ENCODE data around the gene CD300C. TPM values are rescaled to one million over a fixed set of nuclear protein-coding genes. Genes with fewer than 3 reads are reported as not detected.

Gene CD300C
- total RNA-seq, 2 experiments from 2014 or later, result 0.14 TPM; not detected in 1

DNA sequence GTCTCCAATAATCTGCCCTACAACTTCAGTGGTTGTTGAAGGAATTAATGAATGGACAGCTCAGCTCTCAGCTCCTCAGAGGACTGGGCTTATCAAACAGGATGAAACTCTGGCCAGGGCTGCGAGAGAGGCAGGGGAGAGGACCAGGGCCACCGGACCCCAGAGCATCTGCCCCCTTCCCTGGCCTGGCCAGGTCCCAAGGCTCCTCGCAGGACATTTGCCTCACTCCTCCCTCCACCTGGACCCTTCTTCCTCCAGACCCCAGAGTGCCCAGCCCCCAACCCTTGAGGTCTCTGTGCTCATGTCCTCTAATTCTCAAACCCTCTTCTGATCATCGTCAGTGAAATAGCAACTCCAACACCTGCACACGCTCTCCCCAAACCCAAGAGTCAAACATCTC lies 3.7 kb downstream of the CD300C start:
- H3K27me3 Mint-ChIP-seq, result no peaks in the 10 kb centered on the region
- no peak overlapping the region for H3K4me3 Mint-ChIP-seq
- no peak overlapping the region for H3K27ac Mint-ChIP-seq
- no peak for DNase-seq
- H3K9me3 Mint-ChIP-seq, result no peaks in the 10 kb centered on the region
- ChIA-PET CTCF (interaction anchor here (1.3 kb wide), 1 partner anchor 12 kb away, joined by 3 read pairs; no protein-coding TSS in a partner anchor), POLR2A (no interaction called here)
- H3K36me3 Mint-ChIP-seq, result no peaks in the 10 kb centered on the region
- intact Hi-C loops (cut with micrococcal nuclease), result no loop called here
- no peaks in the 10 kb centered on the region for H3K4me1 Mint-ChIP-seq (ENCODE audit: low read depth)

GRCh38 chr17:74541176-74542111 lies 4.5 kb downstream of the CD300C start:
- Mint-ChIP-seq H3K4me3 (no peak overlapping the region), H3K27ac (no peak overlapping the region), H3K36me3 (no peaks in the 10 kb centered on the region), H3K9me3 (no peaks in the 10 kb centered on the region), H3K27me3 (no peaks in the 10 kb centered on the region), H3K4me1 (ENCODE audit: low read depth) (no peaks in the 10 kb centered on the region)
- intact Hi-C loops (cut with micrococcal nuclease), result no loop called here
- CTCF ChIA-PET, result interaction anchor here (1.3 kb wide), 1 partner anchor 12 kb away, joined by 3 read pairs; no protein-coding TSS in a partner anchor
- DNase-seq, result no peak
- POLR2A ChIA-PET, result no interaction called here

- H3K36me3 Mint-ChIP-seq, result no peaks in the 10 kb centered on the region
- ChIA-PET POLR2A (no interaction called here), CTCF (interaction anchor here (0.9 kb wide), 1 partner anchor 160 kb away, joined by 3 read pairs; no protein-coding TSS in a partner anchor)
- H3K9me3 Mint-ChIP-seq, result no peaks in the 10 kb centered on the region
- no peak overlapping the region for H3K27ac Mint-ChIP-seq
- H3K27me3 Mint-ChIP-seq, result peaks cover 4% of the 10 kb centered on the region
- intact Hi-C loops (cut with micrococcal nuclease), result no loop called here
- H3K4me3 Mint-ChIP-seq, result no peak overlapping the region
- no peaks in the 10 kb centered on the region for H3K4me1 Mint-ChIP-seq (ENCODE audit: low read depth)
- no peak for DNase-seq
Measured at GRCh38 chr17:74539281-74539820, 6.6 kb downstream of the CD300C start.

- H3K36me3 Mint-ChIP-seq, result no peaks in the 10 kb centered on the region
- H3K27me3 Mint-ChIP-seq, result peaks cover 15% of the 10 kb centered on the region
- no peak for DNase-seq
- H3K4me1 Mint-ChIP-seq (ENCODE audit: low read depth), result peaks cover 2% of the 10 kb centered on the region
- H3K27ac Mint-ChIP-seq, result no peak overlapping the region
- H3K9me3 Mint-ChIP-seq, result no peaks in the 10 kb centered on the region
- POLR2A ChIA-PET, result no interaction called here
- intact Hi-C loops (cut with micrococcal nuclease), result no loop called here
- CTCF ChIA-PET, result no interaction called here
- H3K4me3 Mint-ChIP-seq, result no peak overlapping the region
Measured at GRCh38 chr17:74536890-74537289, 9.0 kb downstream of the CD300C start.

DNA sequence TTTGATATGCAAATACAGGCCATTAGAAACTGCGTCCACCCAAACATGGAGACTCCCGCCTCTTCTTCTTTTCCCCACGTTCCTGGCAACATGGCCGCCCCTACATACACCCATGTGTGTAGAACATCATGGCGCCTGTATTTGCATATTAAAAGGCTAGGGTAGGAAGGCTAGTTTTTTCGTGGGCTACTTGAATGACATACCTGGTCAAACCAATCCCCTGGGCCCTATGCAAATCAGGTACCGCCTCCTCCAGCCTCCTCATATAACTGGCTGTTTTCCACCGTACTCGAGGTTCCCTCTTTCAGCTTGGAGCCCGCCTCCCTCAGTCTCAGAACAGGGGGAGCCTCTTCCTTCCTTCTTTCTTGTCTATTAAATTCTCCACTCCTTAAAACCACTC lies 13.8 kb downstream of the CD300C start:
- DNase-seq, result no peak
- intact Hi-C loops (cut with micrococcal nuclease), result loop anchor here (2.0 kb wide), 1 partner anchor 163 kb away; no protein-coding TSS in a partner anchor
- no peak overlapping the region for H3K4me3 Mint-ChIP-seq
- no peak overlapping the region for H3K27ac Mint-ChIP-seq
- ChIA-PET CTCF (interaction anchor here (0.9 to 2.2 kb wide), 7 partner anchors 20 to 163 kb away, joined by 3 to 24 read pairs (median 4); partner anchors contain the start of gene GPR142), POLR2A (no interaction called here)
- H3K27me3 Mint-ChIP-seq, result peaks cover 21% of the 10 kb centered on the region
- H3K4me1 Mint-ChIP-seq (ENCODE audit: low read depth), result peaks cover 2% of the 10 kb centered on the region
- H3K9me3 Mint-ChIP-seq, result no peaks in the 10 kb centered on the region
- H3K36me3 Mint-ChIP-seq, result no peaks in the 10 kb centered on the region

GRCh38 chr17:74531231-74531761 lies 14.6 kb downstream of the CD300C start, which contains the start of gene CD300LB:
Gene CD300LB (minus strand): TSS chr17:74531475. CDS start chr17:74531350, 125 bp downstream.
- CTCF ChIA-PET, result interaction anchor here (0.9 to 2.2 kb wide), 4 partner anchors 93 to 163 kb away, joined by 3 to 24 read pairs (median 6); partner anchors contain the start of gene GPR142
- intact Hi-C loops (cut with micrococcal nuclease), result no loop called here
- H3K27me3 Mint-ChIP-seq, result peaks cover 23% of the 10 kb centered on the region

DNA sequence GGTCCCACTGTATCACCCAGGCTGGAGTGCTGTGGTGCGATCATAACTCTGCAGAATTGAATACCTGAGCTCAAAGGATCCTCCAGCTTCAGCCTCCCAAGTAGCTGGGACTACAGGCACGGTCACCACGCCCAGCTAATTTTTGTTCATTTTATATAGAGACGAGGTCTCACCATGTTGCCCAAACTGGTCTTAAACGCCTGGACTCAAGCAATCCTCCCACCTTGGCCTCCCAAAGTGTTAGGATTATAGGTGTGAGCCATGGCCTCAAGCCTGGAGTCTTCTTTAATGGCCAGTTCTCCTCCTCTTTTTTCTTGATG lies 15.1 kb downstream of the CD300C start:
- intact Hi-C loops (cut with micrococcal nuclease), result no loop called here
- peaks cover 23% of the 10 kb centered on the region for H3K27me3 Mint-ChIP-seq
- no peak for DNase-seq
- H3K27ac Mint-ChIP-seq, result no peak overlapping the region
- ChIA-PET CTCF (interaction anchor here (1.0 to 2.0 kb wide), 4 partner anchors 36 to 169 kb away, joined by 3 to 7 read pairs (median 4); partner anchors contain the start of genes BTBD17 and GPR142), POLR2A (no interaction called here)
- no peak overlapping the region for H3K4me3 Mint-ChIP-seq
- no peaks in the 10 kb centered on the region for H3K9me3 Mint-ChIP-seq
- H3K36me3 Mint-ChIP-seq, result no peaks in the 10 kb centered on the region
- H3K4me1 Mint-ChIP-seq (ENCODE audit: low read depth), result peaks cover 2% of the 10 kb centered on the region

More at GRCh38 chr17:74531231-74531761, 14.6 kb downstream of the CD300C start, which contains the start of gene CD300LB:
- H3K9me3 Mint-ChIP-seq, result no peaks in the 10 kb centered on the region
- DNase-seq, result no peak
- no peak within 1 kb of the TSS for H3K4me3 Mint-ChIP-seq
- POLR2A ChIA-PET, result no interaction called here
- no peak within 1 kb of the TSS for H3K27ac Mint-ChIP-seq
- H3K36me3 Mint-ChIP-seq, result no peaks in the 10 kb centered on the region
- H3K4me1 Mint-ChIP-seq (ENCODE audit: low read depth), result peaks cover 2% of the 10 kb centered on the region

DNA sequence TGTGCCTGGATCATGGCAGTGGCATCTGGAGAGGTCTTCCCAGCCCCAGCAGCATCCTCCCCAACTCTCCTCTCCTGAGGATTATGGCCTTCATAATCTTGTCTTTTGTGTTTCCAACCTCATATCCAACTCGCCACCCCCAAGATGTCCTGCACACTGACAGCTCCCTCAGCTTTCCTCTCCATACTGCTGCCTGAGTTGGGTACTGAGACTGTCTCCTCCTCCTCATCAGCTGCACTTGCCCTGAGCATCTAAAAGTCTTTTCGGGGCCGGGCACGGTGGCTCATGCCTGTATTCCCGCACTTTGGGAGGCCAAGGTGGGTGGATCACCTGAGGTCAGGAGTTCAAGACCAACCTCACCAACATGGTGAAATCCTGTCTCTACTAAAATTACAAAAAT lies 16.7 kb downstream of the CD300C start:
- no peak overlapping the region for H3K27ac Mint-ChIP-seq
- peaks cover 25% of the 10 kb centered on the region for H3K27me3 Mint-ChIP-seq
- H3K4me1 Mint-ChIP-seq (ENCODE audit: low read depth), result peaks cover 2% of the 10 kb centered on the region
- H3K4me3 Mint-ChIP-seq, result no peak overlapping the region
- ChIA-PET CTCF (interaction anchor here (0.9 to 2.4 kb wide), 3 partner anchors 13 to 161 kb away, joined by 3 to 13 read pairs (median 7); partner anchors contain the start of gene GPR142), POLR2A (no interaction called here)
- intact Hi-C loops (cut with micrococcal nuclease), result no loop called here
- H3K9me3 Mint-ChIP-seq, result no peaks in the 10 kb centered on the region
- peak; percentile 6 for DNase-seq
- no peaks in the 10 kb centered on the region for H3K36me3 Mint-ChIP-seq

DNA sequence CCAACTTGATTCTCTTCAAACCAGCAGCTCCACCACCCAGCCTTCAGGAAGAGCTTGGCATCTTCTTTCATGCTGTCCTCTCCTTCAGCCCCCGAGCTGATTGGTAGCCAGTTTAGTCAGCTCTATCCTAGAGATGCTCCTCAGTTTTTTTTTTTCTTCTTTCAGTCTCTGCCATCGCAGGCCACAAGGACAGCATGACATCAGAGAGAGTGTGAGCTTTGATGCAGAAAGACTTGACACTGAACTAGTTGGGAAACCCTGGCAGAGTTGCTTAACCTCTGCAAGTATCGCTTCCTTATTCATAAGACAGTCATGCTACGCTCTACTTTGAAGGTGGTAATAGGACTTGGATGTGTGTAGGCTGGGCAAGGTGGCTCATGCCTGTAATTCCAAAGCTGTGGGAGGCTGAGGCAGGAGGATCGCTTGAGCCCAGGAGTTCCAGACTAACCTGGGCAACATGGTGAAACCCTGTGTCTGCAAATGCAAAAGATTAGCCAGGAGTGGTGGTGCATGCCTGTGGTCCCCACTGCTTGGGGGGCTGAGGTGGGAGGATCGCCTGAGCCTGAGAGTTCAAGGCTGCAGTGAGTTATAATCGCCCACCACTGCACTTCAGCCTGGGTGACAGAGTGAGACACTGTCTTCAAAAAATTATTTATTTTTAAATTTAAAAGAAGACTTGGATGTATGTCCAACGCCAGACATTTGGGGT lies 17.3 kb downstream of the CD300C start:
- no peak overlapping the region for H3K4me3 Mint-ChIP-seq
- ChIA-PET CTCF (interaction anchor here (2.4 kb wide), 1 partner anchor 149 kb away, joined by 13 read pairs; no protein-coding TSS in a partner anchor), POLR2A (no interaction called here)
- H3K27ac Mint-ChIP-seq, result no peak overlapping the region
- no peaks in the 10 kb centered on the region for H3K9me3 Mint-ChIP-seq
- peak; percentile 7 for DNase-seq
- intact Hi-C loops (cut with micrococcal nuclease), result no loop called here
- H3K27me3 Mint-ChIP-seq, result peaks cover 26% of the 10 kb centered on the region
- H3K4me1 Mint-ChIP-seq (ENCODE audit: low read depth), result peaks cover 2% of the 10 kb centered on the region
- no peaks in the 10 kb centered on the region for H3K36me3 Mint-ChIP-seq

- DNase-seq, result no peak
- intact Hi-C loops (cut with micrococcal nuclease), result no loop called here
- Mint-ChIP-seq H3K9me3 (peaks cover 4% of the 10 kb centered on the region), H3K4me3 (no peak overlapping the region), H3K27me3 (peaks cover 30% of the 10 kb centered on the region), H3K27ac (no peak overlapping the region), H3K36me3 (no peaks in the 10 kb centered on the region), H3K4me1 (ENCODE audit: low read depth) (no peaks in the 10 kb centered on the region)
- ChIA-PET POLR2A (no interaction called here), CTCF (interaction anchor here (2.4 kb wide), 1 partner anchor 148 kb away, joined by 13 read pairs; no protein-coding TSS in a partner anchor)
Measured at GRCh38 chr17:74527756-74528155, 18.2 kb downstream of the CD300C start.

DNA sequence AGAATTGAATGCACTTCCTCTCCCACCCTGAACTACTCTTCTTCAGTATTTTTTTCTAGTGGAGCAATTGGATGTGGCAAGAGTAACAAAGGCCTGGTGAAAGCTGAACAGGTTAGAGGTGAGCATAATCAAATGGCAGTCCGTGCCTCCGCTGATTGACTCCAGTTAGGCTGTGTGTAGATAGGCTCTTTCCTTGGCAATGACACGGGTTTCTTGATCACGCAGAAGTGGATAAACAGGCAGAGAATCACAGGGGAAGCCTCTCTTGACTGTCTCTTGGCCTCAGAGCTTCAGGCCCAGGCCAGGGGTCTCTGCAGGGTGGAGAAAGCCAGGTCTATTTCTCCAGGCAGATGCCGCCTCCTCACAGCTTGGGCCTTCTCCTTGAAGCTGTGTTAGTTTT lies 18.8 kb downstream of the CD300C start:
- ChIA-PET POLR2A (no interaction called here), CTCF (interaction anchor here (0.6 kb wide), 1 partner anchor 8 kb away, joined by 4 read pairs; no protein-coding TSS in a partner anchor)
- Mint-ChIP-seq H3K27ac (no peak overlapping the region), H3K9me3 (peaks cover 4% of the 10 kb centered on the region), H3K36me3 (no peaks in the 10 kb centered on the region), H3K4me1 (ENCODE audit: low read depth) (no peaks in the 10 kb centered on the region), H3K27me3 (peaks cover 33% of the 10 kb centered on the region), H3K4me3 (no peak overlapping the region)
- intact Hi-C loops (cut with micrococcal nuclease), result no loop called here
- no peak for DNase-seq

Measured in activated CD4-positive, alpha-beta memory T cell treated with anti-CD3 and anti-CD28 coated beads for 36 hours (primary cell).